Keratinocyte (primary cell): Measurements from ENCODE around the gene PTPRD. TPM values are rescaled to one million over a fixed set of nuclear protein-coding genes. Genes with fewer than 3 reads are reported as not detected.
A peak's percentile ranks its signal among the peaks of the same experiment; 100 is the strongest.

Experiments
- DNase-seq: peaks from one replicate; pipeline ENCODE4 v3.0.0-alpha.2; 2011; ENCODE audit warnings: low read depth, missing footprints, low spot score
- FAIRE-seq: peaks from 2 replicates; lab custom pipeline; 2011; peaks lifted over from hg19 to GRCh38; lab: Jason Lieb, UNC
- H2AFZ ChIP-seq: 2 replicates; pipeline ENCODE4 v1.6.0; 2012; ENCODE audit warnings: low read length, control low read depth, inconsistent platforms; ENCODE audit not compliant: control insufficient read depth
- H3K27ac ChIP-seq: 2 replicates; pipeline ENCODE4 v1.5.1; 2011; ENCODE audit warnings: low read length; ENCODE audit not compliant: control insufficient read depth, insufficient read depth
- H3K27me3 ChIP-seq: 3 replicates; pipeline ENCODE4 v1.6.0; 2011; ENCODE audit warnings: low read length; ENCODE audit not compliant: control insufficient read depth, insufficient read depth; ENCODE audit errors: extremely low read depth
- H3K36me3 ChIP-seq, 2 experiments: 2 replicates in 1 of 2; 3 replicates in 1 of 2; pipeline ENCODE4 v1.5.1; 2011; ENCODE audit warnings: low read length in 2 of 2, mild to moderate bottlenecking in 1 of 2; ENCODE audit not compliant: control insufficient read depth in 2 of 2, insufficient read depth in 2 of 2; ENCODE audit errors: extremely low read depth in 1 of 2
- H3K4me1 ChIP-seq: 3 replicates; pipeline ENCODE4 v1.5.1; 2011; ENCODE audit warnings: low read length; ENCODE audit not compliant: control insufficient read depth, insufficient read depth; ENCODE audit errors: extremely low read depth
- H3K4me2 ChIP-seq: 3 replicates; pipeline ENCODE4 v1.6.0; 2011; ENCODE audit warnings: low read depth, low read length; ENCODE audit not compliant: control insufficient read depth, insufficient read depth; ENCODE audit errors: extremely low read depth
- H3K4me3 ChIP-seq, 3 experiments: fragments of 200-600 bp in 1 of 3; sonication (generic) in 1 of 3; 2 replicates in 2 of 3; 3 replicates in 1 of 3; pipeline ENCODE4 v1.5.1; 2011 to 2016; ENCODE audit warnings: low read length in 3 of 3, mild to moderate bottlenecking in 3 of 3, control low read depth in 2 of 3, inconsistent platforms in 1 of 3, low read depth in 1 of 3, mixed read lengths in 1 of 3, mixed run types in 1 of 3, moderate library complexity in 1 of 3; ENCODE audit not compliant: control insufficient read depth in 2 of 3, insufficient read depth in 2 of 3; ENCODE audit errors: extremely low read depth in 1 of 3
- H3K79me2 ChIP-seq: 2 replicates; pipeline ENCODE4 v1.6.0; 2012; ENCODE audit warnings: low read length; ENCODE audit not compliant: control insufficient read depth, insufficient read depth
- H3K9ac ChIP-seq: 3 replicates; pipeline ENCODE4 v1.6.0; 2011; ENCODE audit warnings: low read length; ENCODE audit not compliant: control insufficient read depth, insufficient read depth; ENCODE audit errors: extremely low read depth
- H3K9me1 ChIP-seq: 3 replicates; pipeline ENCODE4 v1.6.0; 2011; ENCODE audit warnings: low read length; ENCODE audit not compliant: control insufficient read depth, insufficient read depth; ENCODE audit errors: extremely low read depth
- H3K9me3 ChIP-seq: 2 replicates; pipeline ENCODE4 v1.5.1; 2012; ENCODE audit warnings: low read depth, low read length; ENCODE audit not compliant: control insufficient read depth
- H4K20me1 ChIP-seq: 3 replicates; pipeline ENCODE4 v1.6.0; 2011; ENCODE audit warnings: low read length; ENCODE audit not compliant: control insufficient read depth, insufficient read depth; ENCODE audit errors: extremely low read depth
- EZH2 ChIP-seq: IDR thresholded peaks from one replicate; pipeline ENCODE4 v1.6.1; 2012; ENCODE audit warnings: inconsistent platforms, mild to moderate bottlenecking, low read length, moderate library complexity
- dilution Hi-C: fragments of 300-500 bp; cut with MboI; formaldehyde crosslinking; loops from one replicate; pipeline ENCODE4 v1.7.0; 2020; ENCODE audit warnings: low sequenced_read_pairs; ENCODE audit not compliant: extremely low pct_ligation_motif_present
- polyA plus RNA-seq, 5 experiments: library from polyadenylated mRNA; depleted of rRNA in 3 of 5; stranded (reverse) in 3 of 5; stranded (forward) in 1 of 5; unstranded in 1 of 5; fragments of >200 nt; gene quantifications; 1 replicate in 1 of 5; 2 replicates in 3 of 5; 3 replicates in 1 of 5; pipeline versions ENCODE4 v1.2.1 to v1.2.3, GENCODE V29; 2011 to 2012; ENCODE audit warnings: missing spikeins in 2 of 5, low read depth in 1 of 5, low replicate concordance in 1 of 5
- TF ChIP-seq, protein P1 (sequence below), 3 experiments: IDR thresholded peaks in 1 of 3; conservative IDR thresholded peaks in 1 of 3; optimal IDR thresholded peaks in 1 of 3; 2 replicates in 2 of 3; 3 replicates in 1 of 3; pipeline versions ENCODE3 to v1.5.1; 2011; ENCODE audit warnings: low read length in 3 of 3, mild to moderate bottlenecking in 3 of 3, moderate library complexity in 2 of 3, control low read depth in 1 of 3, inconsistent platforms in 1 of 3; ENCODE audit not compliant: insufficient read depth in 2 of 3; ENCODE audit errors: extremely low read depth in 1 of 3

Gene PTPRD
- polyA plus RNA-seq, 1 donor (not counting 4 experiments of a cell fraction or from before 2014, with no cell fraction given) = 0.10 TPM

DNA sequence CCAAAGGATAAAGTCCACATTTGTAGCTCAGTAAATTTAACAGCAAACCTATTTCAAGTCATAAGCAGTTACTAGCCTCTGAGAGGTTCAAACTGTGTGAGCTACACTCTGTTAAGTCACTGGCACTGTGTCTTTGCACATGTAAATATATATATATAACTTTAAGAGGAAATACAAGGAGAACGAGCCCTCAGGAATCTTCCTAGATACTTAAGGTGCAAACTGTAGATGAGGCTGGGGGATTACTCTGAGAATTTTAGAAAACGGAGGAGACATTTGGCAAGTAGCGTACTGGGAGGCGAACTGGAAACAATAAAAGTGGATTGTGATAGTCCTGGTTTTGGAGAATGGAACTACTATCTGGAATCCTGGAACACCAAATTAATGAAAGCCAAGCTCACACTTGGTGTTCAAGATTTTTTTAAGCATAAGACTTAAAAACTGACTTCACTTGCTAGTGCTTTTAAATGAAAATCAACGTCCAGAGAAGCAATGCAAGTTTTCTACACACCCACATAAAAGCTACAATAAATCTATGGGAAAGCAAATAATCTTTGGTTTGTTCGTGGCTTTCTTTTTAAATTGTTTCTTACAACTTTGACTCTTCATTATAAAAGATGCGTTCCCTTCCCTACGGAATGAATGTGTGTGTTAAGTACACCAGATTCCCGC lies 1756.3 kb downstream of the PTPRD start:
- dilution Hi-C loops = no loop called here
- Histone ChIP-seq H3K9ac (no peak overlapping the region), H3K9me1 (no peaks in the 10 kb centered on the region), H3K4me2 (peak overlapping the region; percentile 67), H4K20me1 (no peaks in the 10 kb centered on the region), H3K9me3 (no peaks in the 10 kb centered on the region), H3K4me1 (no peaks in the 10 kb centered on the region), H3K36me3 (no peaks in the 10 kb centered on the region), H3K4me3 (peak overlapping the region in 1 of 3 experiments; percentile 54), H2AFZ (no peak overlapping the region), H3K79me2 (no peaks in the 10 kb centered on the region), H3K27me3 (peaks cover 41% of the 10 kb centered on the region), H3K27ac (no peak overlapping the region)
- TF ChIP-seq, protein P1, sequence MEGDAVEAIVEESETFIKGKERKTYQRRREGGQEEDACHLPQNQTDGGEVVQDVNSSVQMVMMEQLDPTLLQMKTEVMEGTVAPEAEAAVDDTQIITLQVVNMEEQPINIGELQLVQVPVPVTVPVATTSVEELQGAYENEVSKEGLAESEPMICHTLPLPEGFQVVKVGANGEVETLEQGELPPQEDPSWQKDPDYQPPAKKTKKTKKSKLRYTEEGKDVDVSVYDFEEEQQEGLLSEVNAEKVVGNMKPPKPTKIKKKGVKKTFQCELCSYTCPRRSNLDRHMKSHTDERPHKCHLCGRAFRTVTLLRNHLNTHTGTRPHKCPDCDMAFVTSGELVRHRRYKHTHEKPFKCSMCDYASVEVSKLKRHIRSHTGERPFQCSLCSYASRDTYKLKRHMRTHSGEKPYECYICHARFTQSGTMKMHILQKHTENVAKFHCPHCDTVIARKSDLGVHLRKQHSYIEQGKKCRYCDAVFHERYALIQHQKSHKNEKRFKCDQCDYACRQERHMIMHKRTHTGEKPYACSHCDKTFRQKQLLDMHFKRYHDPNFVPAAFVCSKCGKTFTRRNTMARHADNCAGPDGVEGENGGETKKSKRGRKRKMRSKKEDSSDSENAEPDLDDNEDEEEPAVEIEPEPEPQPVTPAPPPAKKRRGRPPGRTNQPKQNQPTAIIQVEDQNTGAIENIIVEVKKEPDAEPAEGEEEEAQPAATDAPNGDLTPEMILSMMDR (optimal IDR thresholded peaks at IDR 0.05 in 1 of 3, IDR thresholded peaks at IDR 0.05 in 1 of 3, conservative IDR thresholded peaks at IDR 0.05 in 1 of 3; ENCODE audit: extremely low read depth in 1 of 3, insufficient read depth in 2 of 3, low read length in 3 of 3) = no peak
- TF ChIP-seq EZH2 = no peak
- DNase-seq (no peak), FAIRE-seq (no peak)

DNA sequence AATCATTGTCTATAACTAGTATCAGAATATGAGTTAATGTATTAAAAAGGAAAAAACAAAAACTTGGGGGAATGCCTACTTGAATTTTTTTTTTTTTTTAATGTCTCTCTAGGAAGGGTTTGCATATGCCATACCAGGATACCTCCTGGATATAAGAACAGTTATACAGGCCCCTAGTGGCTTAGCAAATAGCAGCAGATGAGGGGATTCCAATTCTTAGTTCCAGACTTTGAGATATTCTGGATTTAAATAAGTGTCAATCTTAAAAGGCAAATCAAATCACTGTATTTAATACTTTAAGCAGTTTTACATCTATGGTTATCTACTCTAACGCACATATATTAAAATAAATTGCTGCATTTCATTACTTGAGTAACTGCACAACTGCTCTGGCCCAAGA lies 1757.8 kb downstream of the PTPRD start:
- H3K27ac ChIP-seq = no peak overlapping the region
- no peak for TF ChIP-seq EZH2
- TF ChIP-seq, protein P1 (optimal IDR thresholded peaks at IDR 0.05 in 1 of 3, IDR thresholded peaks at IDR 0.05 in 1 of 3, conservative IDR thresholded peaks at IDR 0.05 in 1 of 3; ENCODE audit: extremely low read depth in 1 of 3, insufficient read depth in 2 of 3, low read length in 3 of 3) = no peak
- no peaks in the 10 kb centered on the region for H3K4me1 ChIP-seq
- H3K27me3 ChIP-seq = peaks cover 37% of the 10 kb centered on the region
- DNase-seq = no peak
- no peaks in the 10 kb centered on the region for H3K9me3 ChIP-seq
- H3K9me1 ChIP-seq = no peaks in the 10 kb centered on the region
- dilution Hi-C loops = no loop called here
- no peak for FAIRE-seq
- no peak overlapping the region for H3K9ac ChIP-seq
- no peak overlapping the region for H3K4me3 ChIP-seq
- H3K79me2 ChIP-seq = no peaks in the 10 kb centered on the region
- H4K20me1 ChIP-seq = no peaks in the 10 kb centered on the region
- H3K4me2 ChIP-seq = no peak overlapping the region
- H3K36me3 ChIP-seq = no peaks in the 10 kb centered on the region
- H2AFZ ChIP-seq = no peak overlapping the region
